NCI-H2107 treated with DMSO at 0.1 percent for 48 hours (cell line): ENCODE measurements around the gene SYT11.
A peak's percentile ranks its signal among the peaks of the same experiment; 100 is the strongest.
"Not testable (repeated sequence)": the region's sequence is repeated elsewhere in the genome, so short reads cannot be mapped to it uniquely, and the experiment has no call there.

Experiments
- DNase-seq: peaks from one replicate; lab custom pipeline; 2025; ENCODE audit not compliant: unreplicated experiment; lab: John Stamatoyannopoulos, UW

Gene SYT11

GRCh38 chr1:155896476-155896875 is 37.1 kb downstream of the SYT11 start:
- not testable (repeated sequence) for DNase-seq

GRCh38 chr1:155897746-155898145 is 38.4 kb downstream of the SYT11 start:
- DNase-seq = no peak

- no peak for DNase-seq
Observed at GRCh38 chr1:155898888-155899287, 39.5 kb downstream of the SYT11 start.

GRCh38 chr1:155899683-155900082 is 40.3 kb downstream of the SYT11 start:
- no peak for DNase-seq

- DNase-seq = no peak
Observed at GRCh38 chr1:155900161-155900560, 40.8 kb downstream of the SYT11 start.

- no peak for DNase-seq
Observed at GRCh38 chr1:155904261-155904660, 44.9 kb downstream of the SYT11 start.

GRCh38 chr1:155909894-155910293 is 50.5 kb downstream of the SYT11 start:
- no peak for DNase-seq

GRCh38 chr1:155910621-155911121 is 51.3 kb downstream of the SYT11 start:
- peak; percentile 43 for DNase-seq

- DNase-seq = peak; percentile 62
Observed at GRCh38 chr1:155911156-155912055, 52.0 kb downstream of the SYT11 start, which contains the start of gene RIT1. TSS of gene RIT1 (minus strand) at chr1:155911349. CDS start at chr1:155910761, 588 bp downstream.

- DNase-seq = no peak
Observed at GRCh38 chr1:155912056-155912536, 52.7 kb downstream of the SYT11 start.

- no peak for DNase-seq
Observed at GRCh38 chr1:155913969-155914757, 54.8 kb downstream of the SYT11 start.

GRCh38 chr1:155918660-155919059 is 59.3 kb downstream of the SYT11 start:
- DNase-seq = no peak

- no peak for DNase-seq
Observed at GRCh38 chr1:155919801-155920200, 60.4 kb downstream of the SYT11 start.

GRCh38 chr1:155920717-155921116 is 61.4 kb downstream of the SYT11 start:
- no peak for DNase-seq

- DNase-seq = no peak
Observed at GRCh38 chr1:155925506-155925905, 66.1 kb downstream of the SYT11 start.

- no peak for DNase-seq
Observed at GRCh38 chr1:155929057-155929456, 69.7 kb downstream of the SYT11 start.

- DNase-seq = not testable (repeated sequence)
Observed at GRCh38 chr1:155930725-155931124, 71.4 kb downstream of the SYT11 start.

GRCh38 chr1:155931332-155932038 is 72.1 kb downstream of the SYT11 start:
- no peak for DNase-seq

GRCh38 chr1:155932081-155932480 is 72.7 kb downstream of the SYT11 start:
- no peak for DNase-seq

- DNase-seq = no peak
Observed at GRCh38 chr1:155932487-155932886, 73.1 kb downstream of the SYT11 start.

GRCh38 chr1:155933591-155934096 is 74.3 kb downstream of the SYT11 start:
- no peak for DNase-seq
